Measurements from ENCODE around the gene TUBA4B.
"Not testable (repeated sequence)": the region's sequence is repeated elsewhere in the genome, so short reads cannot be mapped to it uniquely, and the experiment has no call there.

TUBA4B gene

GRCh38 chr2:219277703-219278654 is 24.9 kb downstream of the TUBA4B start:
- peak; percentile 88 for DNase-seq (ENCODE audit: low spot score)

- DNase-seq (ENCODE audit: low spot score): no peak
These were observed 25.7 kb downstream of the TUBA4B start for GRCh38 chr2:219278655-219279150.

- peak; percentile 98 for DNase-seq (ENCODE audit: low spot score)
These were observed 26.3 kb downstream of the TUBA4B start, which contains the start of gene DNAJB2 for GRCh38 chr2:219279151-219279915. DNAJB2 (plus strand) TSS chr2:219279366; CDS start chr2:219279834, 468 bp downstream.

GRCh38 chr2:219279916-219280516 is 27.0 kb downstream of the TUBA4B start:
- no peak for DNase-seq (ENCODE audit: low spot score)

- no peak for DNase-seq (ENCODE audit: low spot score)
These were observed 27.6 kb downstream of the TUBA4B start for GRCh38 chr2:219280651-219281050.

GRCh38 chr2:219281588-219281987 is 28.5 kb downstream of the TUBA4B start:
- DNase-seq (ENCODE audit: low spot score): no peak

- peak; percentile 85 for DNase-seq (ENCODE audit: low spot score)
These were observed 29.3 kb downstream of the TUBA4B start for GRCh38 chr2:219282375-219282774.

- DNase-seq (ENCODE audit: low spot score): no peak
These were observed 30.0 kb downstream of the TUBA4B start for GRCh38 chr2:219282943-219283581.

- no peak for DNase-seq (ENCODE audit: low spot score)
These were observed 31.7 kb downstream of the TUBA4B start for GRCh38 chr2:219284501-219285372.

- no peak for DNase-seq (ENCODE audit: low spot score)
These were observed 32.3 kb downstream of the TUBA4B start for GRCh38 chr2:219285373-219285735.

- DNase-seq (ENCODE audit: low spot score): peak; percentile 78
These were observed 32.9 kb downstream of the TUBA4B start for GRCh38 chr2:219285894-219286425.

GRCh38 chr2:219286436-219287115 is 33.5 kb downstream of the TUBA4B start:
- no peak for DNase-seq (ENCODE audit: low spot score)

GRCh38 chr2:219287116-219287440 is 34.0 kb downstream of the TUBA4B start:
- DNase-seq (ENCODE audit: low spot score): not testable (repeated sequence)

GRCh38 chr2:219287580-219288265 is 34.7 kb downstream of the TUBA4B start:
- DNase-seq (ENCODE audit: low spot score): no peak

GRCh38 chr2:219289195-219289536 is 36.1 kb downstream of the TUBA4B start:
- DNase-seq (ENCODE audit: low spot score): no peak

- peak; percentile 86 for DNase-seq (ENCODE audit: low spot score)
These were observed 36.7 kb downstream of the TUBA4B start for GRCh38 chr2:219289537-219290361.

GRCh38 chr2:219290381-219291171 is 37.5 kb downstream of the TUBA4B start:
- no peak for DNase-seq (ENCODE audit: low spot score)

- DNase-seq (ENCODE audit: low spot score): no peak
These were observed 38.4 kb downstream of the TUBA4B start for GRCh38 chr2:219291394-219291793.

Data from putamen (tissue), 1 donor.